ENCODE data around the gene NFATC1. TPM values are rescaled to one million over a fixed set of nuclear protein-coding genes. Genes with fewer than 3 reads are reported as not detected.

NFATC1 gene
- total RNA-seq, 2 donors from 2014 or later, result 27.6 to 40.8 TPM

- Histone ChIP-seq H3K4me3 (no peak overlapping the region), H3K4me1 (ENCODE audit: control insufficient read depth in 1 of 2, low read depth in 2 of 2) (no peaks in the 10 kb centered on the region), H3K27me3 (replicated peaks; ENCODE audit: insufficient read depth) (no peaks in the 10 kb centered on the region), H3K9me3 (no peaks in the 10 kb centered on the region), H3K36me3 (no peaks in the 10 kb centered on the region), H3K27ac (no peak overlapping the region)
- DNase-seq (ENCODE audit: low spot score), result no peak
- no peak for ATAC-seq (ENCODE audit: insufficient number of reproducible peaks, low FRiP score, low read depth)
- TF ChIP-seq CTCF (IDR thresholded peaks at IDR 0.05), result no peak
Observed at GRCh38 chr18:79542213-79542612, 146.5 kb downstream of the NFATC1 start.

GRCh38 chr18:79542876-79543750 is 147.4 kb downstream of the NFATC1 start:
- no peak overlapping the region for H3K4me3 ChIP-seq
- no peak for TF ChIP-seq CTCF (IDR thresholded peaks at IDR 0.05)
- ATAC-seq (ENCODE audit: insufficient number of reproducible peaks, low FRiP score, low read depth) (no peak), DNase-seq (ENCODE audit: low spot score) (no peak)
- H3K27ac ChIP-seq, result no peak overlapping the region
- H3K9me3 ChIP-seq, result no peaks in the 10 kb centered on the region
- no peaks in the 10 kb centered on the region for H3K27me3 ChIP-seq (replicated peaks; ENCODE audit: insufficient read depth)
- H3K36me3 ChIP-seq, result no peaks in the 10 kb centered on the region
- no peaks in the 10 kb centered on the region for H3K4me1 ChIP-seq (ENCODE audit: control insufficient read depth in 1 of 2, low read depth in 2 of 2)

- no peak for DNase-seq (ENCODE audit: low spot score)
- no peaks in the 10 kb centered on the region for H3K36me3 ChIP-seq
- H3K27ac ChIP-seq, result no peak overlapping the region
- ATAC-seq (ENCODE audit: insufficient number of reproducible peaks, low FRiP score, low read depth), result no peak
- H3K27me3 ChIP-seq (replicated peaks; ENCODE audit: insufficient read depth), result no peaks in the 10 kb centered on the region
- no peak for TF ChIP-seq CTCF (IDR thresholded peaks at IDR 0.05)
- H3K4me1 ChIP-seq (ENCODE audit: control insufficient read depth in 1 of 2, low read depth in 2 of 2), result no peaks in the 10 kb centered on the region
- H3K9me3 ChIP-seq, result no peaks in the 10 kb centered on the region
- H3K4me3 ChIP-seq, result no peak overlapping the region
Observed at GRCh38 chr18:79543861-79544385, 148.2 kb downstream of the NFATC1 start.

GRCh38 chr18:79544386-79544963 is 148.7 kb downstream of the NFATC1 start:
- no peak for TF ChIP-seq CTCF (IDR thresholded peaks at IDR 0.05)

GRCh38 chr18:79545255-79545654 is 149.5 kb downstream of the NFATC1 start:
- no peaks in the 10 kb centered on the region for H3K27me3 ChIP-seq (replicated peaks; ENCODE audit: insufficient read depth)
- TF ChIP-seq CTCF (IDR thresholded peaks at IDR 0.05), result no peak
- H3K27ac ChIP-seq, result no peak overlapping the region
- no peaks in the 10 kb centered on the region for H3K4me1 ChIP-seq (ENCODE audit: control insufficient read depth in 1 of 2, low read depth in 2 of 2)
- DNase-seq (ENCODE audit: low spot score) (no peak), ATAC-seq (ENCODE audit: insufficient number of reproducible peaks, low FRiP score, low read depth) (no peak)
- H3K9me3 ChIP-seq, result no peaks in the 10 kb centered on the region
- no peaks in the 10 kb centered on the region for H3K36me3 ChIP-seq
- H3K4me3 ChIP-seq, result no peak overlapping the region

More at GRCh38 chr18:79544386-79544963, 148.7 kb downstream of the NFATC1 start:
- no peaks in the 10 kb centered on the region for H3K9me3 ChIP-seq
- H3K36me3 ChIP-seq, result no peaks in the 10 kb centered on the region
- no peaks in the 10 kb centered on the region for H3K27me3 ChIP-seq (replicated peaks; ENCODE audit: insufficient read depth)
- DNase-seq (ENCODE audit: low spot score) (no peak), ATAC-seq (ENCODE audit: insufficient number of reproducible peaks, low FRiP score, low read depth) (no peak)
- H3K4me3 ChIP-seq, result no peak overlapping the region
- H3K4me1 ChIP-seq (ENCODE audit: control insufficient read depth in 1 of 2, low read depth in 2 of 2), result no peaks in the 10 kb centered on the region
- no peak overlapping the region for H3K27ac ChIP-seq
